Stimulated activated memory B cell treated with anti-CD40 and anti-IgM and Interleukin-4, amounts not matched to agents 10 μg/mL and 1 μg/mL and 100 μg/mL, for 72 hours (primary cell): ENCODE results near the gene DDX59.

ENCODE experiments used
- ATAC-seq: fragments of 150-1000 bp; cut with Tn5 transposase; 2 replicates; pipeline ENCODE4 v1.10.0; 2021
- H3K27ac Mint-ChIP-seq: one replicate; pipeline ENCODE4 v1.8.0; 2022; ENCODE audit warnings: mild to moderate bottlenecking, mixed read lengths
- H3K27me3 Mint-ChIP-seq: one replicate; pipeline ENCODE4 v1.8.0; 2022; ENCODE audit warnings: mixed read lengths
- H3K36me3 Mint-ChIP-seq: one replicate; pipeline ENCODE4 v1.8.0; 2022; ENCODE audit warnings: mixed read lengths
- H3K4me1 Mint-ChIP-seq: one replicate; pipeline ENCODE4 v1.8.0; 2022; ENCODE audit warnings: mixed read lengths
- H3K4me3 Mint-ChIP-seq: one replicate; pipeline ENCODE4 v1.8.0; 2022; ENCODE audit warnings: mild to moderate bottlenecking, moderate library complexity, mixed read lengths
- H3K9me3 Mint-ChIP-seq: one replicate; pipeline ENCODE4 v1.8.0; 2022; ENCODE audit warnings: mixed read lengths

The DDX59 gene

GRCh38 chr1:200626853-200627534 lies 42.7 kb downstream of the DDX59 start:
- Mint-ChIP-seq H3K9me3 (no peaks in the 10 kb centered on the region), H3K27me3 (no peaks in the 10 kb centered on the region), H3K27ac (no peak overlapping the region), H3K36me3 (no peaks in the 10 kb centered on the region), H3K4me3 (no peak overlapping the region), H3K4me1 (peaks cover 29% of the 10 kb centered on the region)
- ATAC-seq, result no peak

- H3K27me3 Mint-ChIP-seq, result no peaks in the 10 kb centered on the region
- no peak overlapping the region for H3K4me3 Mint-ChIP-seq
- H3K4me1 Mint-ChIP-seq, result peaks cover 41% of the 10 kb centered on the region
- no peaks in the 10 kb centered on the region for H3K9me3 Mint-ChIP-seq
- no peak for ATAC-seq
- no peak overlapping the region for H3K27ac Mint-ChIP-seq
- H3K36me3 Mint-ChIP-seq, result no peaks in the 10 kb centered on the region
These were observed 44.3 kb downstream of the DDX59 start for GRCh38 chr1:200625381-200625824.

GRCh38 chr1:200624679-200625335 lies 44.9 kb downstream of the DDX59 start:
- H3K27ac Mint-ChIP-seq, result no peak overlapping the region
- ATAC-seq, result no peak
- peaks cover 45% of the 10 kb centered on the region for H3K4me1 Mint-ChIP-seq
- H3K4me3 Mint-ChIP-seq, result no peak overlapping the region
- no peaks in the 10 kb centered on the region for H3K9me3 Mint-ChIP-seq
- H3K27me3 Mint-ChIP-seq, result no peaks in the 10 kb centered on the region
- no peaks in the 10 kb centered on the region for H3K36me3 Mint-ChIP-seq

GRCh38 chr1:200620273-200621131 lies 49.2 kb downstream of the DDX59 start, which contains the start of gene KIF14:
Gene KIF14 (minus strand): TSS chr1:200620751. CDS start chr1:200618723, 2,028 bp downstream.
- no peaks in the 10 kb centered on the region for H3K27me3 Mint-ChIP-seq
- H3K4me3 Mint-ChIP-seq, result peak within 1 kb of the TSS; percentile 99
- H3K9me3 Mint-ChIP-seq, result no peaks in the 10 kb centered on the region
- H3K4me1 Mint-ChIP-seq, result peaks cover 22% of the 10 kb centered on the region
- no peaks in the 10 kb centered on the region for H3K36me3 Mint-ChIP-seq
- ATAC-seq, result peak; percentile 98
- H3K27ac Mint-ChIP-seq, result peak within 1 kb of the TSS; percentile 92

GRCh38 chr1:200619894-200620272 lies 49.8 kb downstream of the DDX59 start:
- H3K4me1 Mint-ChIP-seq, result peaks cover 16% of the 10 kb centered on the region
- peak overlapping the region; percentile 99 for H3K4me3 Mint-ChIP-seq
- H3K27ac Mint-ChIP-seq, result peak overlapping the region; percentile 92
- no peaks in the 10 kb centered on the region for H3K27me3 Mint-ChIP-seq
- no peak for ATAC-seq
- no peaks in the 10 kb centered on the region for H3K9me3 Mint-ChIP-seq
- no peaks in the 10 kb centered on the region for H3K36me3 Mint-ChIP-seq

- no peak overlapping the region for H3K4me3 Mint-ChIP-seq
- ATAC-seq, result no peak
- H3K27me3 Mint-ChIP-seq, result no peaks in the 10 kb centered on the region
- H3K27ac Mint-ChIP-seq, result no peak overlapping the region
- H3K4me1 Mint-ChIP-seq, result no peaks in the 10 kb centered on the region
- no peaks in the 10 kb centered on the region for H3K36me3 Mint-ChIP-seq
- H3K9me3 Mint-ChIP-seq, result no peaks in the 10 kb centered on the region
These were observed 58.9 kb downstream of the DDX59 start for GRCh38 chr1:200610846-200611245.

- H3K27ac Mint-ChIP-seq, result no peak overlapping the region
- ATAC-seq, result no peak
- H3K4me1 Mint-ChIP-seq, result peaks cover 5% of the 10 kb centered on the region
- H3K4me3 Mint-ChIP-seq, result no peak overlapping the region
- H3K27me3 Mint-ChIP-seq, result no peaks in the 10 kb centered on the region
- no peaks in the 10 kb centered on the region for H3K36me3 Mint-ChIP-seq
- H3K9me3 Mint-ChIP-seq, result no peaks in the 10 kb centered on the region
These were observed 67.1 kb downstream of the DDX59 start for GRCh38 chr1:200602632-200603031.
